ENCODE measurements around the gene GPR157.
A peak's percentile ranks its signal among the peaks of the same experiment; 100 is the strongest.

The GPR157 gene

DNA sequence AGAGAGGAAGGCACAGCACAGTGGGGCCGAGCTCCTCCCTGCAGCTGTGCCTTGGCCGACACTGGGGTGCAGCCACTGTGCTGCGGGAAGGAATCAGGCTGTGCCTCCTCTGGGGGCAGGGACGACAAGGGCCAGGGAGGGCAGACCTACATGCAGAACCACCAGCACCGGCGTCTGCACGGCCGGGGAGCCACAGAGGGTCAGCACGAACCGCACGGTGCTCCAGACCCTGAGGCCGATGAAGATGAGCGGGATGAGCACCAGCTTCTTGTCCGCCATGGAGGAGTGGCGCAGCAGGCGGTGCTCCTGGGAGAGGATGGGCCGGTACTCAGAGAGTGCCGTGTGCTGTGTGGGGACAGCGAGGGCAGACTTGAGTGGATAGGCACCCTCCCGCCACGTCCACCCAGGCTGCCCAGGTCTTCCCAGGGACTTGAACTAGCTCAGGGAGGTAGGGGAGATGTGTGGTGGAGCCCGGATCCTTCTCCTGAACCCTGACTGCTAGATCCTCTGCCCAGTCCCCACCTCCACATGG is 23.5 kb downstream of the GPR157 start:
- H3K4me3 ChIP-seq (IDR thresholded peaks at IDR 0.05; ENCODE audit: insufficient read depth, low read depth, low read length) = no peak overlapping the region
- H3K4me1 ChIP-seq (ENCODE audit: low read depth, poor library complexity, severe bottlenecking) = no peaks in the 10 kb centered on the region
- H4K20me1 ChIP-seq (ENCODE audit: insufficient read depth) = no peaks in the 10 kb centered on the region
- TF ChIP-seq, protein P1, sequence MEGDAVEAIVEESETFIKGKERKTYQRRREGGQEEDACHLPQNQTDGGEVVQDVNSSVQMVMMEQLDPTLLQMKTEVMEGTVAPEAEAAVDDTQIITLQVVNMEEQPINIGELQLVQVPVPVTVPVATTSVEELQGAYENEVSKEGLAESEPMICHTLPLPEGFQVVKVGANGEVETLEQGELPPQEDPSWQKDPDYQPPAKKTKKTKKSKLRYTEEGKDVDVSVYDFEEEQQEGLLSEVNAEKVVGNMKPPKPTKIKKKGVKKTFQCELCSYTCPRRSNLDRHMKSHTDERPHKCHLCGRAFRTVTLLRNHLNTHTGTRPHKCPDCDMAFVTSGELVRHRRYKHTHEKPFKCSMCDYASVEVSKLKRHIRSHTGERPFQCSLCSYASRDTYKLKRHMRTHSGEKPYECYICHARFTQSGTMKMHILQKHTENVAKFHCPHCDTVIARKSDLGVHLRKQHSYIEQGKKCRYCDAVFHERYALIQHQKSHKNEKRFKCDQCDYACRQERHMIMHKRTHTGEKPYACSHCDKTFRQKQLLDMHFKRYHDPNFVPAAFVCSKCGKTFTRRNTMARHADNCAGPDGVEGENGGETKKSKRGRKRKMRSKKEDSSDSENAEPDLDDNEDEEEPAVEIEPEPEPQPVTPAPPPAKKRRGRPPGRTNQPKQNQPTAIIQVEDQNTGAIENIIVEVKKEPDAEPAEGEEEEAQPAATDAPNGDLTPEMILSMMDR (conservative IDR thresholded peaks at IDR 0.05; ENCODE audit: low read depth, low read length) = no peak
- no peak overlapping the region for H3K9ac ChIP-seq
- no peak overlapping the region for H2AFZ ChIP-seq (ENCODE audit: low read depth)
- no peak overlapping the region for H3K4me2 ChIP-seq
- H3K27ac ChIP-seq = no peak overlapping the region
- H3K36me3 ChIP-seq (ENCODE audit: insufficient read depth) = no peaks in the 10 kb centered on the region
- no peaks in the 10 kb centered on the region for H3K27me3 ChIP-seq (ENCODE audit: insufficient read depth, low read depth)
- no peaks in the 10 kb centered on the region for H3K79me2 ChIP-seq (ENCODE audit: insufficient read depth, low read depth)

DNA sequence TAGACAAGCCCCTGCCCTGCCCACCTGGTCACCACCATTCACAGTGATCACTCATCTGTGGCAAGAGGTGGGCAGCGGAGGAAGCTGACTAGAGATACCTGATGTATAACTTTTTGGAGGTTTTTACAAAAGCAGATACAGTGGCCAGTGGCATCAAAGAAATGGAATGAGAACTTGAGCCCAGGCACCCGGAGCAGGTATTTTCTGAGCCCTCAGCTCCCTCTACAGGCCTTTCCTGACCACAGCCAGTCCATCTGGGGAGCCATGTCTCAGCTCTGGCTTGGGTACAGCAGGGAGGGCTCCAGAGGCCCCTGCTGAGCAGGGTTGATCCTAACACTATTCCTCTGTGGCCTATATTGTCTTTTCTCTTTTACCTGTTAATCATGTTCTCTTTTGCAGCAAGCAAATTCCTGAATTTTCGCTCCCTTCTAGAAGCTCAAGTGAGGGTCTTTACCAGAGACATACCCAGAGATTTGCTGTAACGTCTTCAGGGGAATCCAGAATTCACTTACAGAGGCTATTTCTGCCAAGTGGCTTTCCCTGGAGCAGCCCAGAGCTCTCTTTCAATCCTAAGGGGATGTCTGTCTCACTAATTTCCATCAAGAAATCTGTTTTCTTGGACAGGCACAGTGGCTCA is 27.3 kb downstream of the GPR157 start:
- no peak overlapping the region for H3K27ac ChIP-seq
- no peaks in the 10 kb centered on the region for H3K27me3 ChIP-seq (ENCODE audit: insufficient read depth, low read depth)
- H4K20me1 ChIP-seq (ENCODE audit: insufficient read depth) = no peaks in the 10 kb centered on the region
- H3K4me1 ChIP-seq (ENCODE audit: low read depth, poor library complexity, severe bottlenecking) = no peaks in the 10 kb centered on the region
- TF ChIP-seq, protein P1 (conservative IDR thresholded peaks at IDR 0.05; ENCODE audit: low read depth, low read length) = peak; percentile 67
- no peak overlapping the region for H3K4me3 ChIP-seq (IDR thresholded peaks at IDR 0.05; ENCODE audit: insufficient read depth, low read depth, low read length)
- H3K9ac ChIP-seq = no peak overlapping the region
- no peaks in the 10 kb centered on the region for H3K79me2 ChIP-seq (ENCODE audit: insufficient read depth, low read depth)
- no peaks in the 10 kb centered on the region for H3K36me3 ChIP-seq (ENCODE audit: insufficient read depth)
- H2AFZ ChIP-seq (ENCODE audit: low read depth) = no peak overlapping the region
- no peak overlapping the region for H3K4me2 ChIP-seq

DNA sequence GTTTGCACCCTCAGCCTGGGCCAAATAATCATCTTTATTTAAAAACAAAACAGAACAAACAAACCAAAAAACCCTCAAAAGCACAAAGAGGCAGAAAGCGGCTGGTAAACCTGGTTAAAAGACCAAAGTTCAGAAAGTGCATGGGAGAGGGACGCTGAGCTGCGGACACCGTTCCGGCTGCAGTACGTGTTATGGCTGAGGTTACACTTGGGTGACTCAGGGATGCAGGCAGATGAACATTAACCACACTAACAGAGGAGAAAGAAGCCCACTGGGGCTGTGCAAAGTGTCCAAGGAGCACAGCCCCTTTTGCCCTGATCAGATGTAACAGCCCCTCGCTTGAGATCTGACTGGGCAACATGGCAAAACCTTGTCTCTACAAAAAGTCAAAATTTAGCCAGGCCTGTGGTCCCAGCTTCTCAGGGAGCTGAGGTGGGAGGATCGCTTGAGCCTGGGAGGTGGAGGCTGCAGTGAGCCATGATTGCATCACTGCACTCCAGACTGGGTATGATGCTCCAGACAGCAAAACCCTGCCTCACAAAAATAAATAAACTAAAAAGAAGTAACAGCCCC is 28.3 kb downstream of the GPR157 start:
- no peaks in the 10 kb centered on the region for H3K4me1 ChIP-seq (ENCODE audit: low read depth, poor library complexity, severe bottlenecking)
- no peak overlapping the region for H3K27ac ChIP-seq
- H4K20me1 ChIP-seq (ENCODE audit: insufficient read depth) = no peaks in the 10 kb centered on the region
- H3K4me2 ChIP-seq = no peak overlapping the region
- no peaks in the 10 kb centered on the region for H3K36me3 ChIP-seq (ENCODE audit: insufficient read depth)
- TF ChIP-seq, protein P1 (conservative IDR thresholded peaks at IDR 0.05; ENCODE audit: low read depth, low read length) = no peak
- no peak overlapping the region for H2AFZ ChIP-seq (ENCODE audit: low read depth)
- no peak overlapping the region for H3K9ac ChIP-seq
- no peaks in the 10 kb centered on the region for H3K27me3 ChIP-seq (ENCODE audit: insufficient read depth, low read depth)
- no peaks in the 10 kb centered on the region for H3K79me2 ChIP-seq (ENCODE audit: insufficient read depth, low read depth)
- H3K4me3 ChIP-seq (IDR thresholded peaks at IDR 0.05; ENCODE audit: insufficient read depth, low read depth, low read length) = no peak overlapping the region

DNA sequence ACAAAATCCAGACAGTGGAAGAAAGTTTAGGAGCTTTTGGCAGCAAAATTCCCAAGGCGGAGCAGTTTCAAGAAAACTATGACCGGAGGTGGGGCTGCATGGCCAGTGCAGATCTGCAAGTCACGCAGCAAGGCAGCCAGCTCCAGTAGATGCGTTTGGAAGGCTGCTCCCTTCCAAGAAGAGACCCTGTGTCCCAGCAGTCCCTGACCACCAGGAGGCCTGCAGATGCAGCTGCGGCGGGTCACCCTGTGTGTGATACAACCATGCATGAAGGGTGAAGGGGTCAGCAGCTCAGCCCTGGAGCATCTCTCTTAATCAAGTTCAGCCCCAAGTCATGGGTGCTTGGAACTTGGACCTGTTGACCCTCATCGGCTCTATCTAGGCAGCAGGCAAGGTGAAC is 29.3 kb downstream of the GPR157 start:
- Histone ChIP-seq H3K36me3 (ENCODE audit: insufficient read depth) (no peaks in the 10 kb centered on the region), H2AFZ (ENCODE audit: low read depth) (no peak overlapping the region), H3K9ac (no peak overlapping the region), H3K79me2 (ENCODE audit: insufficient read depth, low read depth) (no peaks in the 10 kb centered on the region), H3K4me1 (ENCODE audit: low read depth, poor library complexity, severe bottlenecking) (no peaks in the 10 kb centered on the region), H3K27ac (no peak overlapping the region), H3K4me2 (no peak overlapping the region), H3K4me3 (IDR thresholded peaks at IDR 0.05; ENCODE audit: insufficient read depth, low read depth, low read length) (no peak overlapping the region), H3K27me3 (ENCODE audit: insufficient read depth, low read depth) (0 out of 2 replicates have a peak, but pooled peaks cover 3% of the 10 kb centered on the region), H4K20me1 (ENCODE audit: insufficient read depth) (no peaks in the 10 kb centered on the region)
- TF ChIP-seq, protein P1 (conservative IDR thresholded peaks at IDR 0.05; ENCODE audit: low read depth, low read length) = no peak
